Measurements from ENCODE around the gene POT1.
A peak's percentile ranks its signal among the peaks of the same experiment; 100 is the strongest.

The POT1 gene

DNA sequence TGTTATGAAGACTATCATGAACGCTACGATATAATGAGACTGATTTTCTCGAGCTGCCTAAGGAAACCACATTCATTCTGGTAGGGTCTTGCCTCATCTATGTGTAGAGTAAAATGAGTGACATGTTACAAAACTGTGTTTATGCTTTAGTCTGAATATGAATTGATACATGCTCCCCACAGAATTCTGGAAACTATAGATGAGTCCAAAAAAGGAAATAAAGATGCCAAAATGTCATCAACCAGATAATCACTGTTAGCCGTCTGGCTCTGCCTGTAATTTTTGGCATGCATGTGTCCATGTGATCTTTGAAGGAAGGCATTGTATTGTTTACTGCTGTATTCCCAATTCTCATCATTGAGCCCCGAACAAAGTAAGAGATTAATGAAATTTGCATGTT lies 121.4 kb downstream of the POT1 start:
- DNase-seq (ENCODE audit: low spot score) = no peak

DNA sequence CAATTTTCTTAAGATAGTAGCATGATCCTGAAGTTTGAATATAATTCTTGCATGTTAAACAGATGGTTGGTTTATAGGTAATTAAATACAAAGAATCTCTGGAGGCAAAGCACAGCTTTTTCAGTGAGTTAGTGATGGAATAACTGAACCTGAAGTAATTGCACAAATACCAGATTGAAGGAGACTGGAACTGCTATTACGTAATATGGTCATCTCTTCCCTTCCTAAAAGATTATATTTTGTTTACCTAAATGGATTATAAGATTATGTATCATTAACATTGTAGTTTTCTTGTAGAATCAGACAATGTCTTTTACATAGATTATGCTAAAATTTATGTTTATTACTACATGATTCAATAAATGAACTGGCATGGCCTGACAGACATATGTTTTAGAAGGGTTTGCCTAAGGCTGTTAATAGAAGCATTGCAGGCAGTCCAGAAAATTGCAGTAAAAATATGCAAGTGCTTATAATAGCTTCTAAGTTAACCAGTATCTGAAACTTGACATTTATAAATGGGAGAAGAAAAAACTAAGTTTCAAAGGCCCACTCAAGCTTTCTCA lies 128.2 kb downstream of the POT1 start:
- no peak for DNase-seq (ENCODE audit: low spot score)

DNA sequence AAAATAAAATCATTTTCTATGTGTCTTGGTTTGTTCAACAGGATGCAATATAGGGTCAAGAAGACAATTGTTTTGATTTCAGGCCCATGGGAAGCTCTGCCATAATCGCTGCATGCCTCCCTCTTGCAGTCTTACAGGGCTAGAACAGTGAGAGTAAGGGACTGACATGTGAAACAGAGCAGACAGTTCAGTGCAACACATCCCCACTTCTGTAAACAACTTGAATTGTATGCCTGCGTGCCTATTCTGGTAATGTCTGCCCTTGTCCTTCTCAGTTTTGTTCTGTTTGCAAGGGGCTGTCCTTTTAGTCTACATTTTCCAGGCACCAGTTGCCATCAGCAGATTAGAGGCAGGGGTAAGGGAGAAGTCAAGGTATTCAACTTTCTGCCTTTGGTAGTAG lies 129.2 kb downstream of the POT1 start:
- no peak for DNase-seq (ENCODE audit: low spot score)

DNA sequence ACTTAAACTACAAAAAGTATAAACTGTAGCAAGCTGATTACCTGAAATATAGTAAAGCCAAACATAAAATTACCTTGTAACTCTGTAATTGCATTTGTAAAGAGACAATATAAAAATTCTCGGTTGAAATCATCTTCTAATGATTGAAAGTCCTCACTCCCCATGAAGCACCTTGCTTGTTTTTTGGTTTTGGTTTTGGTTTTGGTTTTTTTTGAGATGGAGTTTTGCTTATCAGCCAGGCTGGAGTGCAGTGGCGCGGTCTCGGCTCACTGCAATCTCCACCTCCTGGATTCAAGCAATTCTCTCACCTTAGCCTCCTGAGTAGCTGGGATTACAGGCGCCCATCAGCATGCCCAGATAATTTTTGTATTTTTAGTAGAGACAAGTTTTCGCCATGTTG lies 130.2 kb downstream of the POT1 start:
- no peak for DNase-seq (ENCODE audit: low spot score)

DNA sequence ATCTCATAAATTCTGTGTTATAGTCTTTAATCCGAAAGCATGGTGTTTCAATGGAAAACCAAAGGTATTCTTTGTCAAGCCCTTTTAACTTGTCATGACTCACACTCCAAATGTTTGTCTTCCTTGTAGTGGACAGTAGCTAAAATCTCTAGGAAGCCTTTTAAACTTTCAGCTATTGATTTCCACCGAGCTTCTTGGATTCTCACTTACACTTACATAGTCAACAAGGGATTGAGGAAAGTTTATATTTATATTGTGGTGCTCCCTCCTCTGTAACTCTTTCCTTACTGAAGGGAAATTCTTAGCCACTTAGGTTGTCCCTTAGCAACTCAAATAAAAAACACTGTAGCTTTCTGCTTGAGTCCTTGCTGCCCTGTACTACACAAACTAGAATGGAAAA lies 132.9 kb downstream of the POT1 start:
- no peak for DNase-seq (ENCODE audit: low spot score)

DNA sequence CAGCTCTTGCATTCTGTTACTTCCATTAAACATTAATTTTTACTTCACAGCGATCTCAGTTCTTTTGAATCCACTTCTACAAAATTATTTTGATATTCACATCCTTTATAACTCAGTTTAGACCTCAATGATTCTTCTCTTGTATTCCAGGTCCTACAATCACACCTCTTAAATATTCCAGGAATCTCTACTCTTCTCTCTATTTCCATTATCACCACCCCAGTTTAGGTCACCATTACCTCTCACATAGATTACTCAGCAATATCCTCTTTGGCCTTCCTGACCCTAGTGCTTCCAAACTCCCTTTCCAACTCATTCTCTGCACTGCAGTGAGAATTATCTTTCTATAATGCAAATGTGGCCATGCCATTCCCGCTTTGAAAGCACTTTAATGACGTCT lies 136.9 kb downstream of the POT1 start:
- DNase-seq (ENCODE audit: low spot score) = no peak

DNA sequence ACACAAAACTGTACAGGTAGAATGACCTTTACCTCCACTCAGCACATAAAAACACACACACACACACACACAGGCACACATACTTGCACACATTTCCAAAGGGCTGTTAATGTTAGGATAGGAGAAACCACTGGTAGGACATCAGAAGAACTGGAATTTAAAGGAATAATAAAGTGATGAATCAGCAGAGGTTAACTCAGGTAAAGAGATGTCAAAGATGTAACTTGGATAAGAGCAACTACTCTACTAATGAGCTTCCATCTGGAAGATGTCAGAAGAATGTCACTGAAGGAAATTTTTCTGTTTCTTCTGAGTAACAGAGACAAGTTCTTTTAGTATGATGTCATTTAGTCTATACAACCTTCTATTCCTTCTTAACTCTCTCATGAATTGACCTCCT lies 137.6 kb downstream of the POT1 start:
- no peak for DNase-seq (ENCODE audit: low spot score)

DNA sequence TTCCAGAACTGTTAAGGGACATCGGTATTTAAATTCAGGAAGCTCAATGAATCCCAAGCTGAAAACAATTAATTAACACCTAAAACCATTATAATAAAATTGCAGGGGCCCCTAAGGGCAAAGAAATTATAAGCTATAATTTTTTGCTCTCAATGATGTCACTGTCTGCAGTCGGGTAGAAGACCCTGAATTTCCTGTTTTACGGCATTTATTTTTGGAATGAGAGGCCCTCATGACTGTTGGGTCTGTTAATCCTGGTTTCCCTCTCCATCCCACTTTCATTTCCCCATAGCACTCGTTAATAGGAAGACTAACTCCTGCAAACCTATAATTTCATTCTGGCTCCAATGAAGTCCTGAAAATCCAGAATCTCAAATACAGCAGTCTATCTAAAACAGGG lies 138.2 kb downstream of the POT1 start:
- no peak for DNase-seq (ENCODE audit: low spot score)

DNA sequence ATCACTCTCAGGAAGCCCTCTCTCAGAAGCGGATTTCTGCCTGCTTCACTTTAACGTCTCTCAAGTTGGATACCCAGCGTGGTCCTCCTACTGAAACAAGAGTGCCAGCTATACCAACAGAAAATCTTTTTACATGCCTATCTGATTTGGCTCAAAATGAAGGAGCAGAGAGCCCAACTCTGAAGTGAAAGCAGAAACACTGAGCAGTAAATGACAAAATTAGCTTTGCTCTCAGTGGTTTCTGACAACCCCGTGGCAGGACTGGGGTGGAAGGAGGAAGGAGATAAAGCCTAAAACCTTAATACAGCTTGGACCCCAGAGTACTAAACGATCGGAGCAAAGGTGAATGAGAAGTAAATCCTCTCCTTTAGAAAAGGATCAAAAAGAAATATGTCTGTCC lies 139.0 kb downstream of the POT1 start:
- DNase-seq (ENCODE audit: low spot score) = no peak

DNA sequence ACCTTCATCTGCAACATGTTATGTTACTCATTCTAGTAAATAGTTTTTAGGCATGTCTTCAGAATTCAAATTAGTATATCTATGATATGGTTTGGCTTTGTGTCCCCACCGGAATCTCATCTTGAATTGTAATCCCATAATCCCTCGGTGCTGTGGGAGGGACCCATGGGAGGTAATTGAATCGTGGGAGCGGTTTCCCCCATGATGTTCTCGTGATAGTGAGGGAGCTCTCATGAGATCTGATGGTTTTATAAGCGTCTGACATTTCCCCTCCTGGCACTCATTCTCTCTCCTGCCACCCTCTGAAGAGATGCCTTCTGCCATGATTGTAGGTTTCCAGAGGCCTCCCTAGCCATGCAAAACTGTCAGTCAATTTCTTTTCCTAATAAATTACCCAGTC lies 143.6 kb downstream of the POT1 start:
- no peak for DNase-seq (ENCODE audit: low spot score)

DNA sequence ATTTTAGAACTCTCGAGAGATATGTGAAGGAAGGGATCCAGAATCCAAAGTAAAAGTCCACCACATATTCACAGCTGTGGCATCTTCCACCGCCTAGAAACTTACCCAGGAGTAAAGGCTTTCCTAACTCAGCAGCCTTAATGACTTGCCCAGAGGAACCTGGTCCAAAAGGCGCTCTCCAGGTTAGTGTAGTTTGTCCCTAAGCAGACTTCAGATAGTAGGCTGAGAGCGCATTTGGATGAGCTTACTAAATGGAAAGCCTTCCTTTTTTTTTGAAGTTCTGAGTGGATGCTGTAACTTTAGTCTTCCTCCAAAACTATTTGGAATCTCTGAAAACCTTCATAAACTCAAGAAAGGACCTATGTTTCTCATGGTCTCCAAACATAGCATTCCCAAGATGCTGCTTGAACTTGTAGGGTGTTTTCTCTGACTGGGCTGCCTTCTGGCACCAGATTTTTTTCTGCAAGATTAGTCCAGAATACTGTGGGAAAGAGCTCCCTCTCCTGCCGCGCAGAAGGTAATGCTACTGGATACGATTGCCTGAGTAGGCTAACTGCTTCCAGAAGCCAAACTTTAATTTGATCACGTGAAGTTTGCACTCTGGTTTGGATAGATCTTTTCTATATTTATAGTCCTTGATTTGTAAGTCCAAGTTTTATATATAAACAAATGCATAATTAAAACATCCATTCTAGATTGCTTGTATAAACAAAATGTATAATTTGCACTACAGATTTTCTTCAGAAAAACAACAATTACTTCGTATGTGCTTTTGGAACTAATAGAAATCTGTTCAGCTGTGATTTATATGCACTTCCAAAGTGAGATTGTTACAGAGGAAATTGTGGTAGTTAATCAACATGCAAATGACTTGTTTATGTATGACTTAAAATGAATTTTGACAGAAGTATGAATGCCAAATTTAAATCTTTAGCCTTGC lies 144.5 kb downstream of the POT1 start:
- DNase-seq (ENCODE audit: low spot score) = peak; percentile 86

DNA sequence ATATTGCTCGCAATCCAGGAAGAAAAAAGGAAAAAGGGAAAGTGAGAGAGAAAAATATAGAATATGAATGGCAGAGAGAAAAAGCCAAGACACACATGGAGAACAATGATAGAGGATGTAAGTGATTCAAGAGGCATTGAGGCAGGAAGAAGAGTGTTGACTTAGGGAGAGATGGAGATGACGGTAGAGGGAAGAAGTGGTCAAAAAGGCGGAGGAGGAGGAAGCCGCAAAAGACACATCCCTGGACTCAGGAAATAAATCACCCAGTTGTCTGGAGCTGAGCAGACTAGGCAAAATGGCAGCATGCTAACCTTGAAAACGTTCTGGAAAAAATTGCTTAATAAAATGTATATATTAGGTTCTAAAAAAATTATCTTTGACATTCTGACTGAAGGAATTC lies 146.4 kb downstream of the POT1 start:
- no peak for DNase-seq (ENCODE audit: low spot score)

DNA sequence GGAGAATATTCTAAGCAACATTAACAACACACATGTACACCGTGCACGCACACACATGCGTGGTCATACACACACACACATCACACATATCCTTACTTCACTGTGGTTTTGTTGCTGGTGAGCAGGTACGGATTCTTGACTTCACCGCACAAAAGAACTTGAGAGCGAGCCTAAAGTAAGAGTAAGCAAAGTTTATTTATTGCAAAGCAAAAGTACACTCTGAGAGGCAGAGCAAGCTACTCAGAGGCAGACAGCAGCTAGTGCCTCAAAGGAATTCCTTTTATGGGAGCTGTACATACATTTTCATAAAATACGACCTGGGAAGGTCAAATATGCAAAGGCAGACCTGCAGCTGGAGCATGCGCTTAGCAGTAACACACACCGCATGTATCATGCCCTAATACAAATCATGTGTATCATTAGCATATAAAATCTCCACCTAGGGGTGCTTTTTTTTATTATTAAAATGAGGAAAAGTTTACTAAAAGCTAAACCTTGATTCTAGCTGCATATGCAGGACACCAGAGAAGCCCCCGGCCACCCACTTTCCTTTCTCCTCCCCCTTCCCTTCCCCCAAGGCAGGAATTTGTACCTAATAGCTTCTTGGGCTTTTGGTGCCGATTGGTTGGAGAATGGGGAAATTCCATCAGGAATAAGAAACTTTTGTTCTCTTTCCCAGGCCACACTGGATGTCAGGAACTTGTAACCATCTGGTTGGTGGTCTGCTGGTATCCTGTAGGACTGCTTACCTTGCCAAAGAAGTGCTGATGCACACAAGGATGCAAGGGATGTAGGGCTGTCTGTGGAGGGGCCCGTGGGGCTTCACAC lies 147.5 kb downstream of the POT1 start:
- no peak for DNase-seq (ENCODE audit: low spot score)

DNA sequence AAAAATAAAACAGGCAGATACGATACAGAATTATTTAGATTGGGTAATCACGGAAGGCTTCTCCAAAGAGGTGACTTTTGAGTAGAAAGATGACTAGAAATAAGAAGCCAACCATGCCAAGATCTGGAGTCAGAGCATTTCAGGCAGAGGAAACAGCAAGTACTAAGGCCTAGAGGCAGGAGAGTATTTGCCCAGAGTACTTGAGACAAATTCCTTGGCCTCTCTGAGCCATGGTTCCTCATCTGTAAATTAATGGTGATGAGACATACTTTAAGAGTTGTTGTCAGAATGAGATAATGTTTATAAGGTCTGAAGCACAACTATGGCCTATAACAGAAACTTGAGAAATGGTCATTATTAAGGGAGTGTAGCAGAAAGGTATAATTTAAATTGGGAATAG lies 148.2 kb downstream of the POT1 start:
- no peak for DNase-seq (ENCODE audit: low spot score)

DNA sequence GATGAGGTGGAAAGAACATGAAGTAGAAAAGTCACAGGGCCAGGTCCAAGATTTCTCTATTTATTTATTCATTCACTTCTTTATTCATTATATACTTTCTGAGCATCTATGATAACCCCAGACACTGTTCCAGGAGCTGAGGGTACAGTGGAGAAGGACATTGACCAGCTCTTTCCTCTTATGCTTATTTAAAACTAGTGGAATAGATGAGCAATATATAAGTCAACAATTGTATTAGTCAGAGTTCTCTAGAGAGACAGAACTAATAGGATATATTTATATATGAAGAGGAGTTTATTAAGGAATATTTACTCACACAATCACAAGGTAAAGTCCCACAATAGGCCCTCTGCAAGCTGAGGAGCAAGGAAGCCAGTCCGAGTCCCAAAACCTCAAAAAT lies 149.0 kb downstream of the POT1 start:
- no peak for DNase-seq (ENCODE audit: low spot score)

DNA sequence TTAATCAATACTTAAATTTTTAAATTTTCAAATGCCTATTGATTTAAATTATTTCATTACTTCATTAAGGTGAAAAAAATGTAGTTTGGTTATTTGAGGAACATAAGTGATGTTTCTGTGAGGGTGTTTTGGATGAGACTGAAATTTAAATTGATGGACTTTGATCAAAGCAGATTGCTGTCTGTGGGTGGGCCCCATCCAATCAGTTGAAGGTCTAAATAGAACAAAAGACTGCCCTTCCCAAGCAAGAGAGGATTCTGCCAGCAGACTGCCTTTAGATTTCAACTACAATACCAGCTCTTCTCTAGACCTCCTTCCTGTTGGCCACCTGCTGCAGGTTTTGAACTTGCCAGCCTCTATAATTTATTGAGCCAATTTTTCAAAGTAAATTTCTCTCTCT lies 149.6 kb downstream of the POT1 start:
- DNase-seq (ENCODE audit: low spot score) = no peak

DNA sequence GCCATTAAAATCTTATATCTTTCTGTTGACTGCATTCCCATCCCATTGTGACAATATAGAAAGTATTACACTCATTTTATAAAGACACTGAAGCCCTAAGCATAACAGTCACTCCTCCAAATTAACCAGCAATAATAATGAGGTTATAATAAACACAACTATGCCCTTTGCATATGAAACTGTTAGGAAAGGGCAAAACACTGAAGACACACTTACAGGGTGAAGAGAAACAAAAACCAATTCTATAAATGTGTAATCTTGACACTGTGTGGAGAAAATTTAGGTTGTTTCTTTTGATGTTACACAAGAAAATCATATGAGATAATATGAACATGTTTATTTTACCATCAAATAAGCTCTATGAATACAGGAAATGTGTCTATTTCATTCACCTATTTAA lies 150.0 kb downstream of the POT1 start:
- DNase-seq (ENCODE audit: low spot score) = no peak

DNA sequence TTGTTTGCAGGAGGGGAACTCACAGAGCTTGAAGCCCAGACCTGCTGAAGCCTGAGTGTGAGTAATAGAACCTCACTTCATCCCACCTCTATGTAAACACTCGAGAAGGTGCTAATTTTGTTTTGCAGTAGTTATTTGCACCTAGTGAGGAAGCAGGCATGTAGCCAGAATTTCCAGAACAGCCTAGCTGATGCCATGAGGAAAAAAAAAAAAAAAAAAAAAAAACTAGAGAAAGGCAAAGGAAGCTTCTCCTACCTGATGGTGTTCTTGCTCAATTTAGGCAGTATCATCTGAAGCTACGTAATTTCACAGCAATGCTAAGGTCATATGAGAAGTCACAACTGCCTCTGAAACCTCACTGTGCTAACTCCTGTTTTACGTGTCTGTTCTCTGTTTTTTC lies 150.4 kb downstream of the POT1 start:
- no peak for DNase-seq (ENCODE audit: low spot score)

DNA sequence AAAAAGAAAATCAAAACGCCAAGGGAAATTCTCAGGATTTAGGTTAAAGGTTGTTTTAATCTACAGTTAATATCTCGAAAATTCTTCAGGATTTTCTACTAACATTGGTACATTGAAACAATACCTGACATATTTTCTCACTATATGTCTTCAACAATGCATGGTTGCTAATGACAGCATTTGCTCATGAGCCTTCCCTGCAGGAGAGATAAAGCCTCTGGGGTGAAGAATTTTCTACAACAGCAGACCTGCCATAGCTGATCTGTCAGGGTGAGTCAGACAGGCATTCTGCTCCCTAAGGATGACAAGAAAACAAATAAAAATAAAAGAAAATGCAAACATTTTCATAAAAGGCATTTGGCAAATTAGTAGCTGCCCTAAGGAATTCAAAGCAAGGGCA lies 152.4 kb downstream of the POT1 start:
- DNase-seq (ENCODE audit: low spot score) = no peak

DNA sequence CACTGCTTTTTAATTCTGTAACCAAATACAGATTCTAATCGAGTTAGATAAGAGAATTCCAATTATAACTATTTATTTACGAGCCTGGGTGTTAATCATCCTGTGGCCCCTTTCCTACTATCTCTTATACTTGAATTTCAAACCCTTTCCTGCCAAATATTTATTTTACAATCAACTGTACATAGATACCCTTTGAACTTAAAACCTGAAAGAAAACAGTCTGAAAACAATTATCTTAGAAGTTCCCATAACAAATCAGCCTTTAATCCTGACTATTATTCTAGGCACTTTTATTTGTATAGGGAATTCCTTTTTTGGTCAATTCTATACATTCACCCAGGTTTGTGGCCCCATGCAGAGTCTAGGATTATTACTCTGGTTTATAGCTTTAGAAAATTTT lies 153.5 kb downstream of the POT1 start:
- no peak for DNase-seq (ENCODE audit: low spot score)

DNA sequence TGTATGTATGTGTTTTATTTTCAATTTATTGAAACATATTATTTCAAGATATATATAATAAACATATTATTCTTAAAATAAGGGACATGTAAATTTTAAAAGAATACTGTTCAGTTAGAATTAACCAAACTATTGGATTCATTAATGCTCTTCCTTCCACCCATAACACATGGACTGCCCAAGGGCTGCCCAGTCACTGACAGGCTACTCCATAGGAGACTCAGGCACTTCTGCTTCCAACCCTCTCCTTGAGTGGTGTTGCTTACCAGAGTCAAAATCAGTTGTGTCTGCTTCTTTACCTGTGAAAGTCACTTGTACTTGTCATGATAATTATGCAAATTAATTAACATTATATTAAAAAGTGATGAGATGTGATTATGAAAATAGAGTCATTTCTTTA lies 154.2 kb downstream of the POT1 start:
- no peak for DNase-seq (ENCODE audit: low spot score)

DNA sequence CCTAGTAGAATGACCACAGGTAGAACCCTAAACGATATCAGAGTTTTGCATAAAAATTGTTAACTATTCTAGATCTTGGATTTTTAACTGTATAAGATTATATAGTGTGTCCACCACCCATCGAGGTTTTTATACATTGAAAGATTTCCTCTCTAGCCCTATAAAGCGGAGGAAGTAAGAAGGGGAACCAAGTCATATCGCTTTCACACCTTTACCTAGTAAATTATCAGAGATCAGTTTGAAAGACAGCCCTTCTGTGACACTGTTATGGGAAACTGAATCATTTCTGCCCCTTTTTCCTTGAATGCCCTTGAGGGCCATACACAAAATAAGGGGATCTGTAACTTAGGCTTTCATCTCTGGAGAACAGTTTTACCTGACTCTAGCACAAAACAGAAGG lies 155.7 kb downstream of the POT1 start:
- DNase-seq (ENCODE audit: low spot score) = no peak

DNA sequence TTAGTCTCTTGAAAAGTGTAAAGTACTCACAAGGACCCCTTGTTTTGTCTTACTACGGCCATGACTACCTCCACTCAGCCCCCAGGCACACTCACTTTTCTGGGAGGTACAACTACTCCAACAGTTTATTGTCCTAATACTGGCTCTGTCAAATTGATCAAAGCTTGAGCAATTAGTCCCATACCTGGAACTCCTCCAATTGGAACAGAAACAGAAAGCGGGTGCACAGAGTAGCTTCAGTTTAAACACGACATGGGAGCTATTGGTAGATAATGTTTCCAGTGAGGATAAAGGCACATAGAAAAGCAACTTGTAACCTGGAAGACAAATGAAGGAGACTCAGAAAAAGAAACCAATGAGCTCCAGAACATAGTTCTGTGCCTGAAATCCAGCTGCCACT lies 156.3 kb downstream of the POT1 start:
- no peak for DNase-seq (ENCODE audit: low spot score)

Measured in RKO (cell line).